HS-27A (cell line): Measurements from ENCODE around the gene MYLK4.

ENCODE experiments used
- DNase-seq: peaks from one replicate; pipeline ENCODE4 v3.0.0-alpha.2; 2012; ENCODE audit warnings: low read depth, missing footprints

The MYLK4 gene

GRCh38 chr6:2755456-2755855, 4.7 kb upstream of the MYLK4 start:
- DNase-seq: no peak

GRCh38 chr6:2754911-2755310, 4.2 kb upstream of the MYLK4 start:
- DNase-seq: no peak

- no peak for DNase-seq
These were observed 3.7 kb upstream of the MYLK4 start for GRCh38 chr6:2754393-2754792.

GRCh38 chr6:2753743-2754142, 3.0 kb upstream of the MYLK4 start:
- DNase-seq: no peak

- DNase-seq: no peak
These were observed 2.4 kb upstream of the MYLK4 start for GRCh38 chr6:2753110-2753489.

- no peak for DNase-seq
These were observed 1.9 kb upstream of the MYLK4 start for GRCh38 chr6:2752477-2753109.

- no peak for DNase-seq
These were observed 1.1 kb upstream of the MYLK4 start for GRCh38 chr6:2751871-2752270.

- DNase-seq: no peak
These were observed 637 bp downstream of the MYLK4 start for GRCh38 chr6:2749969-2750600.

GRCh38 chr6:2748183-2748582, 2.5 kb downstream of the MYLK4 start:
- DNase-seq: no peak

GRCh38 chr6:2746557-2747061, 4.1 kb downstream of the MYLK4 start:
- DNase-seq: no peak

- no peak for DNase-seq
These were observed 5.5 kb downstream of the MYLK4 start for GRCh38 chr6:2745246-2745645.

GRCh38 chr6:2744778-2745177, 5.9 kb downstream of the MYLK4 start:
- DNase-seq: no peak

- no peak for DNase-seq
These were observed 6.4 kb downstream of the MYLK4 start for GRCh38 chr6:2744209-2744771.

GRCh38 chr6:2743280-2744208, 7.2 kb downstream of the MYLK4 start:
- no peak for DNase-seq

- no peak for DNase-seq
These were observed 9.0 kb downstream of the MYLK4 start for GRCh38 chr6:2741756-2742155.

- no peak for DNase-seq
These were observed 10.1 kb downstream of the MYLK4 start for GRCh38 chr6:2740581-2740980.

GRCh38 chr6:2739335-2739734, 11.4 kb downstream of the MYLK4 start:
- DNase-seq: no peak

- DNase-seq: no peak
These were observed 12.2 kb downstream of the MYLK4 start for GRCh38 chr6:2738373-2738979.

GRCh38 chr6:2737885-2738284, 12.8 kb downstream of the MYLK4 start:
- no peak for DNase-seq

GRCh38 chr6:2734488-2735166, 16.1 kb downstream of the MYLK4 start:
- no peak for DNase-seq

- DNase-seq: no peak
These were observed 16.8 kb downstream of the MYLK4 start for GRCh38 chr6:2733736-2734480.
